DMS153 treated with DMSO at 0.1 percent for 48 hours (cell line): Measurements from ENCODE around the gene ZNF362.
A peak's percentile ranks its signal among the peaks of the same experiment; 100 is the strongest.

Experiments used
- DNase-seq: peaks from one replicate; lab custom pipeline; 2025; ENCODE audit not compliant: unreplicated experiment; lab: John Stamatoyannopoulos, UW

ZNF362 gene

GRCh38 chr1:33244143-33244808 is 12.0 kb upstream of the ZNF362 start:
- DNase-seq = no peak

- no peak for DNase-seq
Observed at GRCh38 chr1:33244809-33245186, 11.5 kb upstream of the ZNF362 start.

- no peak for DNase-seq
Observed at GRCh38 chr1:33246171-33246570, 10.1 kb upstream of the ZNF362 start.

GRCh38 chr1:33247545-33247944 is 8.7 kb upstream of the ZNF362 start:
- DNase-seq = no peak

- no peak for DNase-seq
Observed at GRCh38 chr1:33248244-33248643, 8.0 kb upstream of the ZNF362 start.

GRCh38 chr1:33249422-33249821 is 6.9 kb upstream of the ZNF362 start:
- DNase-seq = no peak

- DNase-seq = no peak
Observed at GRCh38 chr1:33250217-33250616, 6.1 kb upstream of the ZNF362 start.

- DNase-seq = no peak
Observed at GRCh38 chr1:33250724-33251123, 5.6 kb upstream of the ZNF362 start.

GRCh38 chr1:33254491-33254890 is 1.8 kb upstream of the ZNF362 start:
- DNase-seq = no peak

GRCh38 chr1:33255347-33256220 is 708 bp upstream of the ZNF362 start:
- DNase-seq = no peak

- no peak for DNase-seq
Observed at GRCh38 chr1:33256221-33256470, 146 bp upstream of the ZNF362 start.

GRCh38 chr1:33257207-33257771 is 997 bp downstream of the ZNF362 start:
- DNase-seq = no peak

- no peak for DNase-seq
Observed at GRCh38 chr1:33257772-33258712, 1.8 kb downstream of the ZNF362 start.

GRCh38 chr1:33258788-33259274 is 2.5 kb downstream of the ZNF362 start:
- DNase-seq = no peak

- no peak for DNase-seq
Observed at GRCh38 chr1:33259879-33260278, 3.6 kb downstream of the ZNF362 start.

- peak; percentile 38 for DNase-seq
Observed at GRCh38 chr1:33260439-33260838, 4.1 kb downstream of the ZNF362 start.

GRCh38 chr1:33261344-33261743 is 5.1 kb downstream of the ZNF362 start:
- DNase-seq = no peak

GRCh38 chr1:33263890-33264504 is 7.7 kb downstream of the ZNF362 start:
- no peak for DNase-seq

GRCh38 chr1:33265780-33266605 is 9.7 kb downstream of the ZNF362 start:
- no peak for DNase-seq

- no peak for DNase-seq
Observed at GRCh38 chr1:33266766-33267165, 10.5 kb downstream of the ZNF362 start.
